Glutamatergic neuron (in vitro differentiated cells): ENCODE measurements around the gene LOC128125822.

Experiments used
- DNase-seq: peaks from one replicate; pipeline ENCODE4 v3.0.0; 2022
- H3K27ac Mint-ChIP-seq: one replicate; pipeline ENCODE4 v1.8.0; 2020; ENCODE audit warnings: mild to moderate bottlenecking, mixed read lengths, inconsistent platforms; ENCODE audit not compliant: unreplicated experiment
- H3K27me3 Mint-ChIP-seq: one replicate; pipeline ENCODE4 v1.8.0; 2020; ENCODE audit warnings: mild to moderate bottlenecking, moderate library complexity, mixed read lengths, inconsistent platforms; ENCODE audit not compliant: unreplicated experiment
- H3K36me3 Mint-ChIP-seq: one replicate; pipeline ENCODE4 v1.8.0; 2020; ENCODE audit warnings: mild to moderate bottlenecking, mixed read lengths, inconsistent platforms; ENCODE audit not compliant: unreplicated experiment
- H3K4me1 Mint-ChIP-seq: one replicate; pipeline ENCODE4 v1.8.0; 2020; ENCODE audit warnings: mild to moderate bottlenecking, low read depth, mixed read lengths, inconsistent platforms; ENCODE audit not compliant: unreplicated experiment
- H3K4me3 Mint-ChIP-seq: one replicate; pipeline ENCODE4 v1.8.0; 2020; ENCODE audit warnings: mild to moderate bottlenecking, mixed read lengths, inconsistent platforms; ENCODE audit not compliant: unreplicated experiment
- H3K9me3 Mint-ChIP-seq: one replicate; pipeline ENCODE4 v1.8.0; 2020; ENCODE audit warnings: mild to moderate bottlenecking, moderate library complexity, mixed read lengths, inconsistent platforms; ENCODE audit not compliant: unreplicated experiment
- TF ChIP-seq, protein P1 (sequence below): fragments of 200-600 bp; sonication (generic); IDR thresholded peaks from one replicate; pipeline ENCODE4 v1.5.0; 2021; ENCODE audit not compliant: partially characterized antibody, unreplicated experiment

The LOC128125822 gene

GRCh38 chr6:63527658-63528514 is 44.4 kb upstream of the LOC128125822 start:
- H3K4me3 Mint-ChIP-seq: no peak overlapping the region
- H3K9me3 Mint-ChIP-seq: no peaks in the 10 kb centered on the region
- H3K27me3 Mint-ChIP-seq: no peaks in the 10 kb centered on the region
- no peaks in the 10 kb centered on the region for H3K4me1 Mint-ChIP-seq
- H3K27ac Mint-ChIP-seq: no peak overlapping the region
- no peaks in the 10 kb centered on the region for H3K36me3 Mint-ChIP-seq
- TF ChIP-seq, protein P1, sequence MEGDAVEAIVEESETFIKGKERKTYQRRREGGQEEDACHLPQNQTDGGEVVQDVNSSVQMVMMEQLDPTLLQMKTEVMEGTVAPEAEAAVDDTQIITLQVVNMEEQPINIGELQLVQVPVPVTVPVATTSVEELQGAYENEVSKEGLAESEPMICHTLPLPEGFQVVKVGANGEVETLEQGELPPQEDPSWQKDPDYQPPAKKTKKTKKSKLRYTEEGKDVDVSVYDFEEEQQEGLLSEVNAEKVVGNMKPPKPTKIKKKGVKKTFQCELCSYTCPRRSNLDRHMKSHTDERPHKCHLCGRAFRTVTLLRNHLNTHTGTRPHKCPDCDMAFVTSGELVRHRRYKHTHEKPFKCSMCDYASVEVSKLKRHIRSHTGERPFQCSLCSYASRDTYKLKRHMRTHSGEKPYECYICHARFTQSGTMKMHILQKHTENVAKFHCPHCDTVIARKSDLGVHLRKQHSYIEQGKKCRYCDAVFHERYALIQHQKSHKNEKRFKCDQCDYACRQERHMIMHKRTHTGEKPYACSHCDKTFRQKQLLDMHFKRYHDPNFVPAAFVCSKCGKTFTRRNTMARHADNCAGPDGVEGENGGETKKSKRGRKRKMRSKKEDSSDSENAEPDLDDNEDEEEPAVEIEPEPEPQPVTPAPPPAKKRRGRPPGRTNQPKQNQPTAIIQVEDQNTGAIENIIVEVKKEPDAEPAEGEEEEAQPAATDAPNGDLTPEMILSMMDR: no peak
- no peak for DNase-seq

DNA sequence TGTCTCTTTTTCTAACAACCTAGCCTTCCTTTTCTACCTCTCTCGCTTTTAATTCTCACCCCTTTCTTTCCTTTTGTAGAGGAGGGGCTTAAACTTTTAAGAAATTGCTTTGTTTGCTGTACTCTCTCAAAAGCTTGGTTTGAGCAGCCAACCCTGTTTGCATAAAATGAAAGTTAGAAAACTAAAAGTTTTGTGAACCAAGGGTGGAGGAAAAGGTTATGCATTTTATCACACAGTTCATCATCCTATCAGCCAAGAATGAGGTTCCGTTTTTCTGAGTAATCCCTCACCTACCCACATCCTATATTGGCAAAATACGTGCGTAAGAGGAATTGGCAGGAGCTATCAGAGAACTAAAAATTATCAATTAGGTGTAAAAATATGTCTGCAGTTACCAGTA is 42.8 kb upstream of the LOC128125822 start:
- Mint-ChIP-seq H3K4me1 (no peaks in the 10 kb centered on the region), H3K9me3 (no peaks in the 10 kb centered on the region), H3K27ac (no peak overlapping the region), H3K27me3 (no peaks in the 10 kb centered on the region), H3K4me3 (no peak overlapping the region), H3K36me3 (no peaks in the 10 kb centered on the region)
- no peak for DNase-seq
- TF ChIP-seq, protein P1: no peak

- Mint-ChIP-seq H3K27me3 (no peaks in the 10 kb centered on the region), H3K4me3 (no peak overlapping the region), H3K36me3 (no peaks in the 10 kb centered on the region), H3K27ac (no peak overlapping the region), H3K4me1 (no peaks in the 10 kb centered on the region), H3K9me3 (no peaks in the 10 kb centered on the region)
- DNase-seq: no peak
- TF ChIP-seq, protein P1: no peak
Measured at GRCh38 chr6:63530182-63530581, 42.1 kb upstream of the LOC128125822 start.

DNA sequence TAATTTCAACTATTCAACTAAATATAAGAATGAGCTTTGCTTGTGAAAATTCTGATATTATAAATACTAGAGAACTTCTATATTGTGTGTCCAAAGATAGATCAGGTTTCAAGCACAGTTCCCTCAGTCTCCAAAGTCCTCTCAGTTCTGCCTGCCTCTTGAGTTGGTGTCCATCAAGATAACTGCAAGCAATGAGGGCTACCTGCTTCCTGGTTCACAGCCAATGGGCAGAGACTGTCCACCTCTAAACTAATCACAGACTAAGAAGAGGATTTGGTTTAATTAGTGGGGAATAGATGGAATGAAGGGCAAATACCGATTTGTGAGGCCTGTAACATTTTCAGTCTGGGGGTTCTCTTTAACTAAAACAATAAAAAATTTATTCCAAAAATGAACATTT is 41.3 kb upstream of the LOC128125822 start:
- Mint-ChIP-seq H3K36me3 (no peaks in the 10 kb centered on the region), H3K27ac (no peak overlapping the region), H3K9me3 (no peaks in the 10 kb centered on the region), H3K27me3 (no peaks in the 10 kb centered on the region), H3K4me1 (no peaks in the 10 kb centered on the region), H3K4me3 (no peak overlapping the region)
- no peak for DNase-seq
- TF ChIP-seq, protein P1: no peak

- Mint-ChIP-seq H3K27me3 (no peaks in the 10 kb centered on the region), H3K4me1 (peaks cover 4% of the 10 kb centered on the region), H3K4me3 (no peak overlapping the region), H3K27ac (no peak overlapping the region), H3K9me3 (no peaks in the 10 kb centered on the region), H3K36me3 (no peaks in the 10 kb centered on the region)
- TF ChIP-seq, protein P1: no peak
- no peak for DNase-seq
Measured at GRCh38 chr6:63533026-63533425, 39.3 kb upstream of the LOC128125822 start.
